GM10248 (cell line): ENCODE measurements around the gene PPFIA3.

Experiments
- CTCF ChIA-PET: fragments of 300-600 bp; sonication (Branson Sonifier 250); formaldehyde crosslinking; extraction: SDS; loops from one replicate; lab custom pipeline; 2021; ENCODE audit warnings: antibody characterized with exemption; lab: Yijun Ruan, JAX
- POLR2A ChIA-PET: fragments of 350-650 bp; sonication (Branson Sonifier 250); formaldehyde crosslinking; extraction: SDS; loops from one replicate; lab custom pipeline; 2020; ENCODE audit warnings: antibody characterized with exemption; lab: Yijun Ruan, JAX
- DNase-seq: peaks from one replicate; pipeline ENCODE4 v3.0.0; 2012; ENCODE audit errors: extremely low spot score
- CTCF ChIP-seq: IDR thresholded peaks from 2 replicates; pipeline ENCODE4 v1.5.1; 2012; ENCODE audit warnings: mild to moderate bottlenecking, low read depth; ENCODE audit errors: extremely low read depth, missing control alignments, control extremely low read depth

PPFIA3 gene

GRCh38 chr19:49155820-49156346, 36.5 kb downstream of the PPFIA3 start:
- CTCF ChIA-PET = interaction anchor here (1.1 to 1.4 kb wide), 3 partner anchors 59 to 443 kb away, joined by 3 to 4 read pairs (median 3); no protein-coding TSS in a partner anchor
- POLR2A ChIA-PET = interaction anchor here (0.6 kb wide), 1 partner anchor 370 kb away, joined by 9 read pairs; no protein-coding TSS in a partner anchor
- no peak for TF ChIP-seq CTCF
- no peak for DNase-seq

GRCh38 chr19:49157445-49158224, 38.3 kb downstream of the PPFIA3 start, which contains the start of gene TRPM4:
Gene TRPM4, plus strand, starts transcription at chr19:49157792. Its CDS starts 75 bp downstream, at chr19:49157867.
- ChIA-PET POLR2A (no interaction called here), CTCF (no interaction called here)
- no peak for DNase-seq
- no peak for TF ChIP-seq CTCF

- ChIA-PET POLR2A (no interaction called here), CTCF (interaction anchor here (0.7 to 1.7 kb wide), 3 partner anchors 12 to 47 kb away, joined by 3 to 4 read pairs (median 3); no protein-coding TSS in a partner anchor)
- TF ChIP-seq CTCF = no peak
- no peak for DNase-seq
Measured at GRCh38 chr19:49160450-49161189, 41.3 kb downstream of the PPFIA3 start.

- CTCF ChIA-PET = interaction anchor here (2.8 kb wide), 1 partner anchor 64 kb away, joined by 10 read pairs; no protein-coding TSS in a partner anchor
- no peak for DNase-seq
- POLR2A ChIA-PET = no interaction called here
- no peak for TF ChIP-seq CTCF
Measured at GRCh38 chr19:49161987-49162386, 42.6 kb downstream of the PPFIA3 start.

GRCh38 chr19:49165111-49165750, 45.9 kb downstream of the PPFIA3 start:
- no peak for TF ChIP-seq CTCF
- DNase-seq = no peak
- CTCF ChIA-PET = interaction anchor here (1.2 to 1.3 kb wide), 2 partner anchors 33 to 103 kb away, joined by 3 read pairs; no protein-coding TSS in a partner anchor
- POLR2A ChIA-PET = no interaction called here
